Fibroblast of villous mesenchyme (primary cell): ENCODE measurements around the gene ACADM. TPM values are rescaled to one million over a fixed set of nuclear protein-coding genes. Genes with fewer than 3 reads are reported as not detected.

ENCODE experiments used
- DNase-seq: peaks from one replicate; pipeline ENCODE4 v3.0.0-alpha.2; 2010; ENCODE audit warnings: low read depth
- H3K4me3 ChIP-seq: 2 replicates; pipeline ENCODE4 v1.5.1; 2011; ENCODE audit warnings: low read depth, mild to moderate bottlenecking, low read length
- total RNA-seq: library from RNA; depleted of rRNA; stranded (reverse); fragments of >200 nt; gene quantifications from 2 replicates; pipeline ENCODE4 v1.2.3, GENCODE V29; 2012
- TF ChIP-seq, protein P1 (sequence below): IDR thresholded peaks from 2 replicates; pipeline ENCODE4 v1.5.1; 2012; ENCODE audit warnings: low read depth, mild to moderate bottlenecking, low read length; ENCODE audit not compliant: insufficient read depth

The ACADM gene
- total RNA-seq, 1 donor, result 31.5 TPM

DNA sequence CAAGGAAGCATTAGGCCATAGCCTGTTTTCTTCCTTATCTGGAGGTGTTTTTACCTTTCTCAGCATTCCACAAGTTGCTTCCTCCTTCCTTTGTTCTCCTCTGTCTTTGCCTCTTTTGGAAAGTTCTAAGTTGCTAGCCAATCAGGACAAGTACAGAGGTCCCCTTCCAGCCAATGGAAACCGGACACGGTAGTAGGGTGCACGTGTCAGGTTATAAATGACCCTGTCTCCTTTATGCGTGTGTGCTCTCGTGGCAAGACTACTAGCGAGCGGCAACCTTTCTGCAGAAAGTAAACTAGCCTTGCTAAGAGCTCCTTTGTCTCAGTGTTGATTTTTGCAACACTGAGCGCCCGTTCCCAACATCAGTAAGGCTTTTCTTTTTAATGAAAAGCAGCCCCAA lies 1.5 kb upstream of the ACADM start:
- H3K4me3 ChIP-seq, result no peak overlapping the region
- no peak for DNase-seq
- TF ChIP-seq, protein P1, sequence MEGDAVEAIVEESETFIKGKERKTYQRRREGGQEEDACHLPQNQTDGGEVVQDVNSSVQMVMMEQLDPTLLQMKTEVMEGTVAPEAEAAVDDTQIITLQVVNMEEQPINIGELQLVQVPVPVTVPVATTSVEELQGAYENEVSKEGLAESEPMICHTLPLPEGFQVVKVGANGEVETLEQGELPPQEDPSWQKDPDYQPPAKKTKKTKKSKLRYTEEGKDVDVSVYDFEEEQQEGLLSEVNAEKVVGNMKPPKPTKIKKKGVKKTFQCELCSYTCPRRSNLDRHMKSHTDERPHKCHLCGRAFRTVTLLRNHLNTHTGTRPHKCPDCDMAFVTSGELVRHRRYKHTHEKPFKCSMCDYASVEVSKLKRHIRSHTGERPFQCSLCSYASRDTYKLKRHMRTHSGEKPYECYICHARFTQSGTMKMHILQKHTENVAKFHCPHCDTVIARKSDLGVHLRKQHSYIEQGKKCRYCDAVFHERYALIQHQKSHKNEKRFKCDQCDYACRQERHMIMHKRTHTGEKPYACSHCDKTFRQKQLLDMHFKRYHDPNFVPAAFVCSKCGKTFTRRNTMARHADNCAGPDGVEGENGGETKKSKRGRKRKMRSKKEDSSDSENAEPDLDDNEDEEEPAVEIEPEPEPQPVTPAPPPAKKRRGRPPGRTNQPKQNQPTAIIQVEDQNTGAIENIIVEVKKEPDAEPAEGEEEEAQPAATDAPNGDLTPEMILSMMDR, result no peak

DNA sequence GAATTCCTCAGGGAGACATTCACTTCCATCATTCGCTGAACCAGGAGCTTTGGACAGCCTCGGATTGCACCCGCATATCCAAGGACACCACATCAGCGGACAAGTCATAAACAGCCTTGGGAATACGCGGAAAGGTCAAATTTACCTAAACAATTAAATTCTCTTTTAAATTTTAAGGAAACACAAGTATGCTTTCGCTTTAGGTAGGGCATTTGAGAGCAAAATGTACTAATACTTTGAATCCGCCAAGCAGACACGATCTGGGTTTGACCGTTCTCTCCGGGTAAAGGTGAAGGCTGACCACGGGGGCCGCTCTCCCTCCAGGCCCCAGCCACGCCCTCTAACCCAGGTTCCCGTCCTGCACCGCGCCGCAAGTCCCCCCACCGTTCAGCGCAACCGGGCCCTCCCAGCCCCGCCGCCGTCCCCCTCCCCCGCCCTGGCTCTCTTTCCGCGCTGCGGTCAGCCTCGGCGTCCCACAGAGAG lies 479 bp upstream of the ACADM start:
- DNase-seq, result peak; percentile 72
- TF ChIP-seq, protein P1, result no peak
- H3K4me3 ChIP-seq, result peak overlapping the region; percentile 93

DNA sequence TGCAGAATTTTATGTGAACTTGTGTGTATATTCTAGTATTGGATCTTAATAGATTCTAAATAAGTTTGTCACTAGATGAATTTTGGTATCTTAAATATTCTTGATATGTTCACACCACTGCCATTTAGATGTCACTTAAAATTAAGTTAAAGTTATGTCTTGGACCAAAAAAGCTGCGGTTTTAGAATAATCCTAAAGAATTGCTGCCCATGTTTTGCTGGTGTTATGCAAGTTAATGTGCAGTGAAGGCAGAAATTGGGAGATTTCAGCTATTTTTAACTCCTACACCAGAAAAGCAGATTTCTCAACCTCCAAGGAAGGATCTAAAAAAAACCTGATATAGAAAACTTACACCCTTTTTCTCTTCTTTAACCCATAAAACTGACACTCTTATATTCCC lies 757 bp downstream of the ACADM start:
- TF ChIP-seq, protein P1, result no peak

DNA sequence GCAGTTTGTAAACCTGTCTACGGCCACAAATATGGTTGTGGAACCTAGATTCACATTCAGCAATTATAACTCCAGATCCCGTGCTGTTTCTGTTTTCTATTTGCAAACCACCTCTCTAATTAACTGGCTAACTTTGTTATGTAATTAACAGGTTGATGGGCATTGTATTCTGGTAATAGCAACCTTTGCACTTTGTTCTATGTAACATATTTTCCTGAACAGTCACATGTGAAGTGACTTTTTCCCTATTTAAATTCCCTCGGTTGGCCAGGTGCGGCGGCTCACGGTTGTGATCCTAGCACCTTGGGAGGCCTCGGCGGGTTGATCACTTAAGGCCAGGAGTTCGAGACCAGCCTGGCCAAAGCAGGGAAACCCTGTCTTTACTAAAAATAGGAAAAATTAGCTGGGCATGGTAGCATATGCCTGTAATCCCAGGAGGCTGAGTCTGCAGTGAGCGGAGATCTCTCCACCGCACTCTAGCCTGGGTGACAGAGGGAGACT lies 1.4 kb downstream of the ACADM start:
- H3K4me3 ChIP-seq, result peak overlapping the region; percentile 93
- DNase-seq, result no peak
- TF ChIP-seq, protein P1, result no peak

More for the DNA sequence above, 757 bp downstream of the ACADM start:
- DNase-seq, result peak; percentile 55
- H3K4me3 ChIP-seq, result peak overlapping the region; percentile 93

DNA sequence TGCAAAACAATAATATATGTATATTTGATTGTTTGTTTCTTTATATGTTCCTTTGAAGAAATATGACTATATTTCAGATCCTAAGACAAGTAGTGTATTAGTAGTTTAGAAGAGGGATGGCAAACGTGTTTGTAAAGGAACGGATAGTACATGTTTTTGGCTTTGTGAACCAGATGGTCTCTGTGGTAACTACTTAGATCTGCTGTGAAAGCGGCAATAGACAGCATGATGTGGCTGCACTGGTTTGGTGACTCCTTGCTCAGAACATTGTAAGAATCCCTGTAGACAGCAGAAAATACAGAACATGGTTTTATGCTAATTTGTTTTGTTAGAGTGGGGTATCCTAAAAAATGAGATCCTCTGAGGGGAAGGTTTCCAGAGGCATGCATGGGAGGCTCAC lies 3.1 kb downstream of the ACADM start:
- DNase-seq, result no peak
- H3K4me3 ChIP-seq, result no peak overlapping the region
- TF ChIP-seq, protein P1, result no peak

DNA sequence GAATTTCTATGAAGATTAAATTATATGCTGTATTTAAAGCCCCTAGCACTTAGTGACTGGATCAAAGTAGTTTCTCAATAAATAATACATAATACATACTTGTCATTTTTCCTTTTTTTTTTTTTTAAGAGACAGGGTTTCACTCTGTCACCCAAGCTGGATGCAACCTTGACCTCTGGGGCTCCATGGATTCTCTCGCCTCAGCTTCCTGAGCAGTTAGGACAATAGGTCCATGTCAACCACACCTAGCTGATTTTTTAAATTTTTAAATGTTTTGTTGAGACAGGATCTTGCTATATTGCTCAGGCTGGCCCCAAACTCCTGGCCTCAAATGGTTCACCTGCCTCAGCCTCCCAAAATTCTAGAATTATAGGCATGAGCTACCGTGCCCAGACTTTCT lies 5.9 kb downstream of the ACADM start:
- DNase-seq, result no peak
- TF ChIP-seq, protein P1, result no peak
- no peak overlapping the region for H3K4me3 ChIP-seq

DNA sequence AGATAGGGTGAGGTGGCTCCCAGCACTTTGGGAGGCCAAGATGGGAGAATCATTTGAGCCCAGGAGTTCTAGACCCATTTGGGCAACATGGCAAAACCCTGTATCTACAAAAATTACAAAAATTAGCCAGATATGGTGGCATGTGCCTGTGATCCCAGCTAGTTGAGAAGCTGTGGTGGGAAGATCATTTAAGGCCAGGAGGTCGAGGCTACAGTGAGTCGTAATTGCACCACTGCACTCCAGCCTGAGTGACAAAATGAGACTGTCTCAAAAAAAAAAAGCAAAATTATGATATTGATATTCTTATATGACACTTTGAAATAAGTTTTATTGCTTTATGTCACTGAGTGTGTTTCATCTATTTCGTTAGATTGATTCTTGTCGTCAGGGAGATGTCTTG lies 7.4 kb downstream of the ACADM start:
- peak; percentile 5 for DNase-seq
- no peak overlapping the region for H3K4me3 ChIP-seq
- TF ChIP-seq, protein P1, result no peak
